Keratinocyte (primary cell): ENCODE measurements around the gene DGKA. TPM values are rescaled to one million over a fixed set of nuclear protein-coding genes. Genes with fewer than 3 reads are reported as not detected.
"Not testable (repeated sequence)": the region's sequence is repeated elsewhere in the genome, so short reads cannot be mapped to it uniquely, and the experiment has no call there.

Experiments used
- DNase-seq: peaks from one replicate; pipeline ENCODE4 v3.0.0-alpha.2; 2011; ENCODE audit warnings: low read depth, missing footprints, low spot score
- FAIRE-seq: peaks from 2 replicates; lab custom pipeline; 2011; peaks lifted over from hg19 to GRCh38; lab: Jason Lieb, UNC
- H2AFZ ChIP-seq: 2 replicates; pipeline ENCODE4 v1.6.0; 2012; ENCODE audit warnings: low read length, control low read depth, inconsistent platforms; ENCODE audit not compliant: control insufficient read depth
- H3K27ac ChIP-seq: 2 replicates; pipeline ENCODE4 v1.5.1; 2011; ENCODE audit warnings: low read length; ENCODE audit not compliant: control insufficient read depth, insufficient read depth
- H3K27me3 ChIP-seq: 3 replicates; pipeline ENCODE4 v1.6.0; 2011; ENCODE audit warnings: low read length; ENCODE audit not compliant: control insufficient read depth, insufficient read depth; ENCODE audit errors: extremely low read depth
- H3K36me3 ChIP-seq, 2 experiments: 2 replicates in 1 of 2; 3 replicates in 1 of 2; pipeline ENCODE4 v1.5.1; 2011; ENCODE audit warnings: low read length in 2 of 2, mild to moderate bottlenecking in 1 of 2; ENCODE audit not compliant: control insufficient read depth in 2 of 2, insufficient read depth in 2 of 2; ENCODE audit errors: extremely low read depth in 1 of 2
- H3K4me1 ChIP-seq: 3 replicates; pipeline ENCODE4 v1.5.1; 2011; ENCODE audit warnings: low read length; ENCODE audit not compliant: control insufficient read depth, insufficient read depth; ENCODE audit errors: extremely low read depth
- H3K4me2 ChIP-seq: 3 replicates; pipeline ENCODE4 v1.6.0; 2011; ENCODE audit warnings: low read depth, low read length; ENCODE audit not compliant: control insufficient read depth, insufficient read depth; ENCODE audit errors: extremely low read depth
- H3K4me3 ChIP-seq, 3 experiments: fragments of 200-600 bp in 1 of 3; sonication (generic) in 1 of 3; 2 replicates in 2 of 3; 3 replicates in 1 of 3; pipeline ENCODE4 v1.5.1; 2011 to 2016; ENCODE audit warnings: low read length in 3 of 3, mild to moderate bottlenecking in 3 of 3, control low read depth in 2 of 3, inconsistent platforms in 1 of 3, low read depth in 1 of 3, mixed read lengths in 1 of 3, mixed run types in 1 of 3, moderate library complexity in 1 of 3; ENCODE audit not compliant: control insufficient read depth in 2 of 3, insufficient read depth in 2 of 3; ENCODE audit errors: extremely low read depth in 1 of 3
- H3K79me2 ChIP-seq: 2 replicates; pipeline ENCODE4 v1.6.0; 2012; ENCODE audit warnings: low read length; ENCODE audit not compliant: control insufficient read depth, insufficient read depth
- H3K9ac ChIP-seq: 3 replicates; pipeline ENCODE4 v1.6.0; 2011; ENCODE audit warnings: low read length; ENCODE audit not compliant: control insufficient read depth, insufficient read depth; ENCODE audit errors: extremely low read depth
- H3K9me1 ChIP-seq: 3 replicates; pipeline ENCODE4 v1.6.0; 2011; ENCODE audit warnings: low read length; ENCODE audit not compliant: control insufficient read depth, insufficient read depth; ENCODE audit errors: extremely low read depth
- H3K9me3 ChIP-seq: 2 replicates; pipeline ENCODE4 v1.5.1; 2012; ENCODE audit warnings: low read depth, low read length; ENCODE audit not compliant: control insufficient read depth
- H4K20me1 ChIP-seq: 3 replicates; pipeline ENCODE4 v1.6.0; 2011; ENCODE audit warnings: low read length; ENCODE audit not compliant: control insufficient read depth, insufficient read depth; ENCODE audit errors: extremely low read depth
- EZH2 ChIP-seq: IDR thresholded peaks from one replicate; pipeline ENCODE4 v1.6.1; 2012; ENCODE audit warnings: inconsistent platforms, mild to moderate bottlenecking, low read length, moderate library complexity
- dilution Hi-C: fragments of 300-500 bp; cut with MboI; formaldehyde crosslinking; loops from one replicate; pipeline ENCODE4 v1.7.0; 2020; ENCODE audit warnings: low sequenced_read_pairs; ENCODE audit not compliant: extremely low pct_ligation_motif_present
- polyA plus RNA-seq, 5 experiments: library from polyadenylated mRNA; depleted of rRNA in 3 of 5; stranded (reverse) in 3 of 5; stranded (forward) in 1 of 5; unstranded in 1 of 5; fragments of >200 nt; gene quantifications; 1 replicate in 1 of 5; 2 replicates in 3 of 5; 3 replicates in 1 of 5; pipeline versions ENCODE4 v1.2.1 to v1.2.3, GENCODE V29; 2011 to 2012; ENCODE audit warnings: missing spikeins in 2 of 5, low read depth in 1 of 5, low replicate concordance in 1 of 5
- TF ChIP-seq, protein P1 (sequence below), 3 experiments: IDR thresholded peaks in 1 of 3; conservative IDR thresholded peaks in 1 of 3; optimal IDR thresholded peaks in 1 of 3; 2 replicates in 2 of 3; 3 replicates in 1 of 3; pipeline versions ENCODE3 to v1.5.1; 2011; ENCODE audit warnings: low read length in 3 of 3, mild to moderate bottlenecking in 3 of 3, moderate library complexity in 2 of 3, control low read depth in 1 of 3, inconsistent platforms in 1 of 3; ENCODE audit not compliant: insufficient read depth in 2 of 3; ENCODE audit errors: extremely low read depth in 1 of 3

Gene DGKA
- polyA plus RNA-seq, 1 donor (not counting 4 experiments of a cell fraction or from before 2014, with no cell fraction given): 174 TPM

GRCh38 chr12:55996715-55997534, 66.0 kb downstream of the DGKA start, which contains the start of gene SUOX:
Gene SUOX (plus strand): TSS chr12:55997276. CDS start chr12:56002222, 4,946 bp downstream.
- Histone ChIP-seq H2AFZ (peak within 1 kb of the TSS; percentile 89), H3K36me3 (peaks cover 19 to 20% of the 10 kb centered on the region in 2 experiments), H3K79me2 (no peaks in the 10 kb centered on the region), H3K4me3 (peak within 1 kb of the TSS; percentile 52 to 85 (median 75)), H3K9ac (peak within 1 kb of the TSS; percentile 58), H3K9me3 (no peaks in the 10 kb centered on the region), H3K4me1 (peaks cover 6% of the 10 kb centered on the region), H3K9me1 (no peaks in the 10 kb centered on the region), H3K4me2 (peak within 1 kb of the TSS; percentile 78), H3K27ac (peak within 1 kb of the TSS; percentile 36), H4K20me1 (no peaks in the 10 kb centered on the region), H3K27me3 (no peaks in the 10 kb centered on the region)
- dilution Hi-C loops: no loop called here
- FAIRE-seq (peak; percentile 78), DNase-seq (peak; percentile 66)
- TF ChIP-seq EZH2: no peak
- TF ChIP-seq, protein P1, sequence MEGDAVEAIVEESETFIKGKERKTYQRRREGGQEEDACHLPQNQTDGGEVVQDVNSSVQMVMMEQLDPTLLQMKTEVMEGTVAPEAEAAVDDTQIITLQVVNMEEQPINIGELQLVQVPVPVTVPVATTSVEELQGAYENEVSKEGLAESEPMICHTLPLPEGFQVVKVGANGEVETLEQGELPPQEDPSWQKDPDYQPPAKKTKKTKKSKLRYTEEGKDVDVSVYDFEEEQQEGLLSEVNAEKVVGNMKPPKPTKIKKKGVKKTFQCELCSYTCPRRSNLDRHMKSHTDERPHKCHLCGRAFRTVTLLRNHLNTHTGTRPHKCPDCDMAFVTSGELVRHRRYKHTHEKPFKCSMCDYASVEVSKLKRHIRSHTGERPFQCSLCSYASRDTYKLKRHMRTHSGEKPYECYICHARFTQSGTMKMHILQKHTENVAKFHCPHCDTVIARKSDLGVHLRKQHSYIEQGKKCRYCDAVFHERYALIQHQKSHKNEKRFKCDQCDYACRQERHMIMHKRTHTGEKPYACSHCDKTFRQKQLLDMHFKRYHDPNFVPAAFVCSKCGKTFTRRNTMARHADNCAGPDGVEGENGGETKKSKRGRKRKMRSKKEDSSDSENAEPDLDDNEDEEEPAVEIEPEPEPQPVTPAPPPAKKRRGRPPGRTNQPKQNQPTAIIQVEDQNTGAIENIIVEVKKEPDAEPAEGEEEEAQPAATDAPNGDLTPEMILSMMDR (optimal IDR thresholded peaks at IDR 0.05 in 1 of 3, IDR thresholded peaks at IDR 0.05 in 1 of 3, conservative IDR thresholded peaks at IDR 0.05 in 1 of 3; ENCODE audit: extremely low read depth in 1 of 3, insufficient read depth in 2 of 3, low read length in 3 of 3): no peak

DNA sequence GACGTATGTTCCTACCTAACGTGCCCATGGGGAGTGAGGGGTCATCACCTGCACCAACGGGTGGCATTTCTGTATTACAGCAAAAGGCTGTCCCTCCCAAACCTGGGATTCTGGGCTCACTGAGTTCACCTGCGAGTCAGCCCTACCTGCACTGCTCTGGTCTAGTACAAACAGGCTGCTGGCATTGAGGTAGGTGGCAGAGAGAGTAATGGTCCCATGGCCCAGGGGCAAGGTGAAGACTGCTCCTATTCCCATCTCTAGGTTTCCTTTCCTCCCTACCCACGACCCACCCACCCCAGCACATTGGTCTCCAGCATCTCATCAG, 66.5 kb downstream of the DGKA start:
- FAIRE-seq (no peak), DNase-seq (no peak)
- TF ChIP-seq EZH2: no peak
- TF ChIP-seq, protein P1 (optimal IDR thresholded peaks at IDR 0.05 in 1 of 3, IDR thresholded peaks at IDR 0.05 in 1 of 3, conservative IDR thresholded peaks at IDR 0.05 in 1 of 3; ENCODE audit: extremely low read depth in 1 of 3, insufficient read depth in 2 of 3, low read length in 3 of 3): no peak
- Histone ChIP-seq H3K4me1 (peaks cover 6% of the 10 kb centered on the region), H3K36me3 (peaks cover 15 to 19% of the 10 kb centered on the region in 2 experiments), H3K4me3 (peak overlapping the region; percentile 52 to 85 (median 75)), H3K9ac (peak overlapping the region; percentile 58), H4K20me1 (no peaks in the 10 kb centered on the region), H2AFZ (peak overlapping the region; percentile 87), H3K9me1 (no peaks in the 10 kb centered on the region), H3K27me3 (no peaks in the 10 kb centered on the region), H3K4me2 (peak overlapping the region; percentile 78), H3K79me2 (no peaks in the 10 kb centered on the region), H3K9me3 (no peaks in the 10 kb centered on the region), H3K27ac (no peak overlapping the region)
- dilution Hi-C loops: no loop called here

DNA sequence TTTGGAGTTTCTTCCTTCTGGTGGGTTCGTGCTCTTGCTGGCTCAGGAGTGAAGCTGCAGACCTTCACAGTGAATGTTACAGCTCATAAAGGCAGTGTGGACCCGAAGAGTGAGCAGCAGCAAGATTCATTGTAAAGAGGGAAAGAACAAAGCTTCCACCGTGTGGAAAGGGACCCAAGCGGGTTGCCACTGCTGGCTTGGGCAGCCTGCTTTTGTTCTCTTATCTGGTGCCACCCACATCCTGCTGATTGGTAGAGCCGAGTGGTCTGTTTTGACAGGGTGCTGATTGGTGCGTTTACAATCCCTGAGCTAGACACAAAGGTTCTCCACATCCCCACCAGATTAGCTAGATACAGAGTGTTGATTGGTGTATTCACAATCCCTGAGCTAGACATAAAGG, 68.6 kb downstream of the DGKA start:
- H3K9me3 ChIP-seq, H3K27ac ChIP-seq, H3K4me3 ChIP-seq, dilution Hi-C loops, H4K20me1 ChIP-seq, H3K4me1 ChIP-seq, H3K36me3 ChIP-seq, H3K9ac ChIP-seq, H3K27me3 ChIP-seq, H3K9me1 ChIP-seq, H3K4me2 ChIP-seq, DNase-seq, FAIRE-seq, H3K79me2 ChIP-seq, H2AFZ ChIP-seq: not testable (repeated sequence)
